Smooth muscle cell (in vitro differentiated cells): ENCODE results near the gene SLC25A11. TPM values are rescaled to one million over a fixed set of nuclear protein-coding genes. Genes with fewer than 3 reads are reported as not detected.
A peak's percentile ranks its signal among the peaks of the same experiment; 100 is the strongest.

ENCODE experiments used
- DNase-seq: peaks from one replicate; lab custom pipeline; 2025; ENCODE audit not compliant: unreplicated experiment; lab: John Stamatoyannopoulos, UW
- H2AFZ ChIP-seq: fragments of 200-600 bp; sonication (generic); 2 replicates; pipeline ENCODE4 v1.6.0; 2016; ENCODE audit warnings: antibody characterized with exemption, low read depth, mild to moderate bottlenecking
- H3F3A ChIP-seq: fragments of 200-600 bp; sonication (generic); 2 replicates; pipeline ENCODE4 v1.6.0; 2017; ENCODE audit warnings: antibody characterized with exemption, low read depth
- H3K27ac ChIP-seq: fragments of 200-600 bp; sonication (generic); 2 replicates; pipeline ENCODE4 v1.5.1; 2016; ENCODE audit warnings: low read depth, mild to moderate bottlenecking
- H3K27me3 ChIP-seq: fragments of 200-600 bp; sonication (generic); 2 replicates; pipeline ENCODE4 v1.6.1; 2016; ENCODE audit warnings: low read depth, mild to moderate bottlenecking
- H3K36me3 ChIP-seq: fragments of 200-600 bp; sonication (generic); 2 replicates; pipeline ENCODE4 v1.5.1; 2016; ENCODE audit warnings: low read depth
- H3K4me1 ChIP-seq: fragments of 200-600 bp; sonication (generic); 2 replicates; pipeline ENCODE4 v1.5.1; 2016; ENCODE audit warnings: low read depth
- H3K4me2 ChIP-seq: fragments of 200-600 bp; sonication (generic); 2 replicates; pipeline ENCODE4 v1.6.0; 2016; ENCODE audit warnings: mild to moderate bottlenecking
- H3K4me3 ChIP-seq: fragments of 200-600 bp; sonication (generic); 2 replicates; pipeline ENCODE4 v1.5.1; 2016; ENCODE audit warnings: mild to moderate bottlenecking
- H3K79me2 ChIP-seq: fragments of 200-600 bp; sonication (generic); 2 replicates; pipeline ENCODE4 v1.6.0; 2016; ENCODE audit warnings: low read depth, mild to moderate bottlenecking
- H3K9ac ChIP-seq: fragments of 200-600 bp; sonication (generic); 2 replicates; pipeline ENCODE4 v1.6.0; 2016; ENCODE audit warnings: low read depth
- H3K9me3 ChIP-seq: fragments of 200-600 bp; sonication (generic); replicated peaks from 2 replicates; pipeline ENCODE4 v1.5.1; 2016; ENCODE audit warnings: low read depth
- H4K20me1 ChIP-seq: fragments of 200-600 bp; sonication (generic); 2 replicates; pipeline ENCODE4 v1.6.0; 2016; ENCODE audit warnings: low read depth
- WGBS: methylation state at CpG from one replicate; pipeline ENCODE4 v1.1.7; 2016; ENCODE audit warnings: low lambda C conversion rate; 5-methylcytosine and 5-hydroxymethylcytosine counted together
- polyA plus RNA-seq: library from polyadenylated mRNA; unstranded; fragments of >200 nt; fragmentation: Nextera tagmentation; extraction: Ambion mirVana; gene quantifications from 2 replicates; pipeline ENCODE4 v1.2.1, GENCODE V29; 2016
- total RNA-seq: library from RNA; depleted of rRNA; stranded (reverse); fragments of >200 nt; gene quantifications from 2 replicates; pipeline ENCODE4 v1.2.3, GENCODE V29; 2014
- TF ChIP-seq, protein P1 (sequence below): fragments of 200-600 bp; sonication (generic); IDR thresholded peaks from 2 replicates; pipeline ENCODE4 v1.5.1; 2017; ENCODE audit warnings: borderline replicate concordance, mild to moderate bottlenecking, antibody characterized with exemption; ENCODE audit not compliant: insufficient read depth, poor library complexity, severe bottlenecking

The SLC25A11 gene
- total and polyA plus RNA-seq, 2 experiments from 2014 or later: 29.9 to 67.5 TPM

DNA sequence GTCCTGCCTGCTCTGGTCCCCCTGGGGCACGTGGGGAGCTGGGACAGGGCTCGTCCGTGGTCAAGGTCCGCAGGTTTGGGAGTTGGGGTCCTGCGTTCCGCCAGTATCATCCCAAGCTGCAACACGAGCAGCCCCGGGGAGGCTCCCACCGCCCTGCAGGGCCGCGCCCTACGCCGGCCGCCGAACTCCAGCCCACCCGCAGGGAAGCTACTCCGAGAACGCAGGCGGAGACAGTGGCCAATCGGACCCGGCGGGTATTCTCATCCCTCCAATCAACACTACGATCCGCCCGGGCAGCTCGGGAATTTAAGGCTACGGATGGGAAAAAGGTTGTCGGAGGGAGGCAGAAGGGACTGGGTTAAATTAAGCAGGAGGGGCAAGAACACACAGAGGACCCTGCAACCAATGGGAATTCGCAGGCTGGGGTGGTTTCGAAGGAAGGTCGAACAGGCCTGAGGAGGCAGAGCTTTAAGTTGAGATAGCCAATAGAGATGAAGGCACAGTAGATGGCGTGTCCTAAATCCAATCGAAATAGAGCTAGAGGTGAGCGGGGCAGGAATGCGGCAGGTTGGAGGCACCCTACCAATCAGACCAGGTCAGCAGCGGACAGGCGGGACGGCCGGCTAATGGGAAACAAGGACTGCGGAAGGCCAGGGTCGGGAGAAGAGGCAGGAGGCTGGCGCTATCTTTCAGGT is 27.1 kb upstream of the SLC25A11 start:
- DNase-seq: peak; percentile 85
- Histone ChIP-seq H3K9ac (peak overlapping the region; percentile 86), H3K4me3 (peak overlapping the region; percentile 60), H3K79me2 (peaks cover 46% of the 10 kb centered on the region), H3K27ac (peak overlapping the region; percentile 95), H3K27me3 (no peaks in the 10 kb centered on the region), H4K20me1 (peaks cover 26% of the 10 kb centered on the region), H3K4me2 (peak overlapping the region; percentile 97), H3K4me1 (peaks cover 9% of the 10 kb centered on the region), H2AFZ (no peak overlapping the region), H3F3A (peaks cover 11% of the 10 kb centered on the region), H3K36me3 (no peaks in the 10 kb centered on the region), H3K9me3 (no peaks in the 10 kb centered on the region)
- 1% methylated on average over 42 of the region's 42 CpGs for WGBS
- TF ChIP-seq, protein P1, sequence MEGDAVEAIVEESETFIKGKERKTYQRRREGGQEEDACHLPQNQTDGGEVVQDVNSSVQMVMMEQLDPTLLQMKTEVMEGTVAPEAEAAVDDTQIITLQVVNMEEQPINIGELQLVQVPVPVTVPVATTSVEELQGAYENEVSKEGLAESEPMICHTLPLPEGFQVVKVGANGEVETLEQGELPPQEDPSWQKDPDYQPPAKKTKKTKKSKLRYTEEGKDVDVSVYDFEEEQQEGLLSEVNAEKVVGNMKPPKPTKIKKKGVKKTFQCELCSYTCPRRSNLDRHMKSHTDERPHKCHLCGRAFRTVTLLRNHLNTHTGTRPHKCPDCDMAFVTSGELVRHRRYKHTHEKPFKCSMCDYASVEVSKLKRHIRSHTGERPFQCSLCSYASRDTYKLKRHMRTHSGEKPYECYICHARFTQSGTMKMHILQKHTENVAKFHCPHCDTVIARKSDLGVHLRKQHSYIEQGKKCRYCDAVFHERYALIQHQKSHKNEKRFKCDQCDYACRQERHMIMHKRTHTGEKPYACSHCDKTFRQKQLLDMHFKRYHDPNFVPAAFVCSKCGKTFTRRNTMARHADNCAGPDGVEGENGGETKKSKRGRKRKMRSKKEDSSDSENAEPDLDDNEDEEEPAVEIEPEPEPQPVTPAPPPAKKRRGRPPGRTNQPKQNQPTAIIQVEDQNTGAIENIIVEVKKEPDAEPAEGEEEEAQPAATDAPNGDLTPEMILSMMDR: no peak

DNA sequence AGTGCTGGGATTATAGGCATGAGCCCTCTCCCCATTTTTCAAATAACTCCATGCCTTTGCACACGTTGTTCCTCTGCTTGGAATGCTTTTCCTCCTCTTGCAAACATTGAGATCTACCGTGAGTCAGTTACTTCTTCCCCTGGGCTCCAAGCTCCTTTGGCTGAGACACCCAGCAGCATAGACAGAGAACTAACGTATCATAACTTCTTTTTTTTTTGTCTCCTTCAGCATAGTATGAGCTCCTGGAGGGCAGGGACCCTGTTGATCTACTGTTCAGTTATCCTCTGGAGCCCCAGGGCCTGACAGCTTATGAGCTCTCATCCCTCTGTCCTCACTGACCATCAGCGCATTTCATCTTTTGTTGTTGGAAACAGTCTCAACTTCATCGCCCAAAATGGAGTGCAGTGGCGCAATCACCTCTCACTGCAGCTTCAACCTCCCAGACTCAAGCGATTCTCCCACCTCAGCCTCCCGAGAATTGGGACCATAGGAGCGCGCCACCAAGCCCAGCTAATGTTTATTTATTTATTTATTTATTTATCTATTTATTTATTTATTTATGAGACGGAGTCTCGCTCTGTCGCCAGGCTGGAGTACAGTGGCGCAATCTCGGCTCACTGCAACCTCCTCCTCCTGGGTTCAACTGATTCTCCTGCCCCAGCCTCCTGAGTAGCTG is 25.6 kb upstream of the SLC25A11 start:
- TF ChIP-seq, protein P1: no peak
- Histone ChIP-seq H3K4me3 (no peak overlapping the region), H3K27me3 (no peaks in the 10 kb centered on the region), H3K79me2 (peaks cover 33% of the 10 kb centered on the region), H3K36me3 (no peaks in the 10 kb centered on the region), H3K9me3 (no peaks in the 10 kb centered on the region), H3K27ac (peak overlapping the region; percentile 94), H4K20me1 (peaks cover 12% of the 10 kb centered on the region), H3K4me1 (peaks cover 9% of the 10 kb centered on the region), H3K9ac (no peak overlapping the region), H3K4me2 (peak overlapping the region; percentile 97), H3F3A (peaks cover 11% of the 10 kb centered on the region), H2AFZ (no peak overlapping the region)
- no peak for DNase-seq
- WGBS: 98% methylated on average over 15 of the region's 15 CpGs

DNA sequence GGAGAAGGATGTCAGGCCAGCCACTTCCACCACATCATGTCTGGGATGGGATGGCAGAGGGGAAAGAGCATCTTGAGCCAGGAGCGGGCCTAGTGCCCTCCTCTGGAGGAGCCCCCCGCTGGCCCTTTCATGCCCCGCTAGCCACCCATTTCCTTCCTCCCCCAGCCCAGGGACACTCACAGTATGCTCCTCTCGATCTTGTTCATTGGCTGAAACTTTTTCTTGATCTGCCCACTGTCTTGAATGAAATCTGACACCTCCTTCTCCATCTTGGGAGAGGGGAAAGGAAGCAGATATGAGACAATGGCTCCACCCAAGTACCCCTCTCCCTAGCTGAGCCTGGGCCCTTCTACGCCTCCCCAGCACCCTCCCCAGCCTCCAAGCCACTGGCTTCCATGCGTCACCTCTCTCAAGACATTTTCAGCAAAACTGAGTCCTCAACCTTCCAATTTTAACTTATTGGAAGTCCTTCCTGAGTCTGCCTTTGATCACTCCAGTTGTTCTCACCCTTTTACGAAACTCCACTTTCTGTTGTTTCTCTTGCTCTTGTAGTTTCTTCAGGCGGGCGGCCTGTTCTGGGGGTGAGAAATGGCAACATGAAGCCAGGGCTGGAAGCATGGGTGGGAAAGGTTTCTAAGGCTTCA is 20.6 kb upstream of the SLC25A11 start:
- Histone ChIP-seq H3K9me3 (no peaks in the 10 kb centered on the region), H4K20me1 (no peaks in the 10 kb centered on the region), H3K4me3 (no peak overlapping the region), H3F3A (peaks cover 3% of the 10 kb centered on the region), H2AFZ (no peak overlapping the region), H3K27me3 (no peaks in the 10 kb centered on the region), H3K36me3 (no peaks in the 10 kb centered on the region), H3K4me1 (no peaks in the 10 kb centered on the region), H3K4me2 (no peak overlapping the region), H3K27ac (no peak overlapping the region), H3K9ac (no peak overlapping the region), H3K79me2 (peaks cover 23% of the 10 kb centered on the region)
- WGBS: 94% methylated on average over 9 of the region's 9 CpGs
- DNase-seq: no peak
- TF ChIP-seq, protein P1: no peak
